ENCODE results near the gene STX18. TPM values are rescaled to one million over a fixed set of nuclear protein-coding genes. Genes with fewer than 3 reads are reported as not detected.

The STX18 gene
- total RNA-seq, 1 experiment from 2014 or later = 37.8 TPM

- DNase-seq (ENCODE audit: low read depth) = no peak
Observed at GRCh38 chr4:4419896-4420295, 122.0 kb downstream of the STX18 start.

GRCh38 chr4:4418676-4419390 lies 123.0 kb downstream of the STX18 start:
- no peak for DNase-seq (ENCODE audit: low read depth)

DNA sequence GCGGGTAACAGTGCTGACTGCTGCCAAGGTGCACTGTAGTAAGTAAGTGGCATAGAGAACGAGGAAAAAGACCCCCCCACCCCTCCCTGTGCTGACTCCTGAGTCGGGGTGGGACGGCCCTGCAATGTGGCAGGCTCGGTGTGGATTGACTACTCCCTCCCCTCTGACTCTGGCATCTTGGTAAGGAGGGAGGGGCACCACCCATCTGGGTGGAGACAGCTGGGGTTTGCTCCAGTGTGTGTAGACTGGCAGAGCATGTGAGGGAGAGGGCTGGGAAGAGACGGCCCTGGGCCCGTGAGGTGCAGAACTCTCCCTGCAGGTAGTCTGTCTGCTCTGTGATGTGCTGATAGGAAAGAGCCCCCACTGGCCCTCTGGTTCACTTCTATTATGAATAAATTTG lies 124.0 kb downstream of the STX18 start:
- no peak for DNase-seq (ENCODE audit: low read depth)

DNA sequence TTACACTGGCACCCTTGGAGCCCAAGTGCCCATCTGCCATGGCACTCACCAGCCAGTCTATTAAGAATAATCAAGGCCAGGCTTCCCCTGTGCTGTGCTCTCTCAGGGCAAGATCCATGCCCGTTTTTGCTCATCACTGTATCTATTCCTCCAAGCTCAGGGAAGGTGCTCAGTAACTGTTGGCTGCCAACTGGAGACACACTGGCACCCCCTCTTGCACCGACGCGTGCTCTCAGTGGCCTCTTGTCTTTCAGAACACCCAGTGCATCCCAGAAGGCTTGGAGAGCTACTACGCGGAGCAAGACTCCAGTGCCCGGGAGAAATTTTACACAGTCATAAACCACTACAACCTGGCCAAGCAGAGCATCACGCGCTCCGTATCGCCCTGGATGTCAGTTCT lies 124.9 kb downstream of the STX18 start:
- no peak for DNase-seq (ENCODE audit: low read depth)

GRCh38 chr4:4415806-4416805 lies 125.7 kb downstream of the STX18 start:
- DNase-seq (ENCODE audit: low read depth) = no peak

- DNase-seq (ENCODE audit: low read depth) = no peak
Observed at GRCh38 chr4:4415107-4415805, 126.6 kb downstream of the STX18 start.

DNA sequence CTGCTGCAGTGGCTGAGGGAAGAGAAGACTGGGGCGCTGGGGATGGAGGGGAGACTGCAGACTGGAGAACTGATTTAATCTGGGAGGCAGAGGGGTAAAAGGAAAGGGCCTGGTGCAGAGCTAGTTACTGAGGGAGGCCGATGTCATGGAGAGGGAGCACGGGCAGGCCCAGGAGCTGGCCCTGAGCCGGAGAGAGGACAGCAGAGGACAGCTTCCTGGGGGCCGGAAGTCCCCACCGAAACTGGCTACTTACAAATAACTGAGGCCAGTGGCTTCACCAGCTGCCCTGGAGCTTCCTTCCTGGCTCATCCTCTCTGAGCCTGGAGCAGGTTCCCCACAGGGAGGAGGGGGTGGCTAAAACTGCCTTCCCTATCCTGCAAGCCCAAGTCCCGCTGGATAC lies 128.0 kb downstream of the STX18 start:
- DNase-seq (ENCODE audit: low read depth) = no peak

- DNase-seq (ENCODE audit: low read depth) = no peak
Observed at GRCh38 chr4:4413373-4413725, 128.5 kb downstream of the STX18 start.

GRCh38 chr4:4412641-4413372 lies 129.0 kb downstream of the STX18 start:
- DNase-seq (ENCODE audit: low read depth) = no peak

DNA sequence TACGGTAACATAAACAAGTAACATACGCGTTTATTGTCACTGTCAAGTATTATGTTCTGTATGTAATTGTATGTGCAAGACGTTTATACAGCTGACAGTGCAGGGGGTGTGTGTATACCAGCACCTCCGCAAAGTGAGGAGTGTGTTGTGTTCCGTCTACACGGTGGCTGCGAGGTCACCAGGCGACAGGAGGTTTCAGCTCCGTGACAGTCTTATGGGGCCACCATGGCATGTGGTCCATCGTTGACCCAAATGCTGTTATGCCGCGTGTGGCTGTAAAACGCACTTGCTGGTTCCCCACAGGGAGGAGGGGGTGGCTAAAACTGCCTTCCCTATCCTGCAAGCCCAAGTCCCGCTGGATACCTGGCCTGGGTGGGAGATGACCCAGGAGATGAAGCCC lies 129.9 kb downstream of the STX18 start:
- DNase-seq (ENCODE audit: low read depth) = no peak

- DNase-seq (ENCODE audit: low read depth) = no peak
Observed at GRCh38 chr4:4410271-4410670, 131.6 kb downstream of the STX18 start.

DNA sequence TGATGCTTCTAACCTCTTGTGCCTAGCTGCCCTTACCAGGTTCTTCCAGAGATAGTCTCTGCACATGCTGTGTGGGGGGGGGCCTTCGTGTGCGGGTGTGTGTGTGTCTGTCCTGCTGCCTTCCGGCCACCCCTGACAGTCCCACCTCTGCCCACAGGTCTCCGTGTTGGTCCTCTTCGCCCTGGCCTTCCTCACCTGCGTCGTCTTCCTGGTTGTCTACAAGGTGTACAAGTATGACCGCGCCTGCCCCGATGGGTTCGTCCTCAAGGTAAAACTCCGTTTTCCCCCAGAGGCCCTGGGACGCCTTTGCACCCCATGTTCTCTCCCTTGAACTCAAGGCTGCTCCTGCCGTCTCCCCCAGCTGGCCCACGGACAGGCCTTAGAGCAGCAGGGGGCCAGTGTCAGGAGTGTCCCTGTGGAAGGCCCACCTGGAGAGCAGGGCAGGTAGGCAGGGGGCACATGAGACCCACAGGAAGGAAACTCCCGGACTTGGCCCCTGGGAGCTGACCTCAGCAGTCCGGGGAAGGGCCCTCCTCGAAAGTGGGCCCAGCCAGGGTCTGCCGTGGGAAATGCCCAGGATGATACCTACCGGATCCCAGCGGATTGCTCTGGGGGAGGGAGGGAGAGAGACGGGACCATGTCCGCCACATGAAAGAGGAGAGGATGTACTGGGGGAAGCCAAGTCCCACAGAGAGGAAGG lies 132.3 kb downstream of the STX18 start:
- DNase-seq (ENCODE audit: low read depth) = no peak

- DNase-seq (ENCODE audit: low read depth) = no peak
Observed at GRCh38 chr4:4408576-4409335, 133.1 kb downstream of the STX18 start.

DNA sequence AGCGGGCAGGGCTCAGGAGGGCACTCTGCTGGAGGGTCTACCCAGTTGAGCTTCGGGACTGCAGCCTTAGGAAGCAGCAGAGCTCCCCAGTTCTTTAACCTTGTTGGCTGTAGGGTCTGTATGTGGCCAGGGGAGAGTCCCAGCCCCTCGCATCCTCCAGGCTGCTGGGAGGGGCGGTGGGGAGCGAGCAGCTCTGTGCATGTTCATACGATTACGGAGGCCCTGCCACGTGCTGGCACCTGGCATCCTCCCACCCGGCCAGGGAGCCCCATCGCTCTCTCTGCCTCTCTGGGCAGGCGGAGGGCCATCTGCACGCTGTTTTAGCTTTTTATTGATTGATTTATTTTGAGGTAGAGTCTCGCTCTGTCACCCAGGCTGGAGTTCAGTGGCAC lies 133.7 kb downstream of the STX18 start:
- DNase-seq (ENCODE audit: low read depth) = no peak

- DNase-seq (ENCODE audit: low read depth) = no peak
Observed at GRCh38 chr4:4407299-4408131, 134.3 kb downstream of the STX18 start.

DNA sequence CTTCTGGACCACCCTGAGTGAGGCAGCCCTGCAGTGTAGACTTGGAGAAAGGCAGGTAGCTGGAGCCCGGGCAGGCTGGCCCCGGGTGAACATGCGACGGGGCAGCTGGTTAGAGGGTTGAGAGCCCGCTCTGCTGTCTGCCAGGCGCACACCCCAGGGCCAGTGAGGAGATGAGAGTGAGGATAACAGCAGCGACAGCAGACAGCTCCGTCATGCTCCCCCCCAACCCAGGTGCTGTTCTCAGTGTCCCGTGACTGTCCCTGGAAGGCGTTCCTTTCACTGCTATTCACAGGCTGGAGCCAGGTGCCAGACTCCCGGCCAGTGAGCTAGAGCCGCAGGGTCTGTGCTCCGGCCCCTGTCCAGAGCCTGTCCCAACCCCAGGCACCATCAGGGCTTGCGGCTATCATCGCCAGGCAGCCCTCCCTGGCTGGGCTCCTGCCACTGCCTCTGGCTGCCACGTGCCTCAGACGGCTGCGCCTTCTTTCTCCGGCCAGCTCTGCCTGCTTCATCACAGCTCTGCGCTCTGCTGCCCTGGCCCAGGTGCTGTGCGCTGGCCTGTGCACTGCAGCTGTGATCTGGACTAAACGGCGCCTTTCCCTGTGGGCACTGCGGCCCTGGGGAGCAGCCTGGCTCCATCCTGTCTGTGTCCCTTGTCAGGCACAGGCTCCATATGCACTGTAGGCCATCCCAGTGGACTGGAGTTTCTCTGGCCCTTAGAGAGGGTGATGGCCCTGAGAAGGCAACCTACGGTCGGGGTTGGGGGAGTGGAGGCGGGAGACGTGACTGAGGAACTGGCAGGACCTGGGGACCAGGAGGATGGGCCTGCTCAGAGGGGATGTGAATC lies 135.2 kb downstream of the STX18 start:
- DNase-seq (ENCODE audit: low read depth) = no peak

DNA sequence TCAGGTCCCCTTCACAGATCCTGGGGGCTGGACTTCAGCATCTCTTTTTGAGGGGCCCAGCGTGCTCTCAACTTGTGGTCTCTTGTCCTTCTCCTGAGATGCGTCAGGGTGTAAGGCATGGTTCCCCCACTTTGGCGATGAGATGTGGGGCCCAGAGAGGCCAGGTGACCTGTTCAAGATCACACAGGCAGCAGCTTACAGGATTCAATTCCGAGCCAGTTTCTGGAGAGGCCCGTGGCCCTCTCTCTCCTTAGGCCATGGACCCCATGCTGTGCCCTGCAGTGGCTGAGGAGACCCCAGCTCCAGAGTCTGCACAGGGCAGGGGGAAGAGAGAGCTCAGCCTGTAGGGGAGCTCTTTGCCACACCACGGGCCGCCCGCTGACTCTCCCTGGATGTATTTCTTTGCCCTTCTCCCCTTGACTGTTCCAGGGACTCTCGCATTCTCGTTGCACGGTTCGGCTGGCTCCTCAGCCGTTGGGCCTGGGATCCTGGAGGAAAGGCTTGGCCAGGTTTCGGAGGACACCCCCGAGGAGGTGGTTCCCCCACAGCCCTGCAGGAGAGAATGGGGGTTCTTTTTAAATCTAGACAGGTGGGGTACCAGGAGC lies 136.4 kb downstream of the STX18 start:
- no peak for DNase-seq (ENCODE audit: low read depth)

DNA sequence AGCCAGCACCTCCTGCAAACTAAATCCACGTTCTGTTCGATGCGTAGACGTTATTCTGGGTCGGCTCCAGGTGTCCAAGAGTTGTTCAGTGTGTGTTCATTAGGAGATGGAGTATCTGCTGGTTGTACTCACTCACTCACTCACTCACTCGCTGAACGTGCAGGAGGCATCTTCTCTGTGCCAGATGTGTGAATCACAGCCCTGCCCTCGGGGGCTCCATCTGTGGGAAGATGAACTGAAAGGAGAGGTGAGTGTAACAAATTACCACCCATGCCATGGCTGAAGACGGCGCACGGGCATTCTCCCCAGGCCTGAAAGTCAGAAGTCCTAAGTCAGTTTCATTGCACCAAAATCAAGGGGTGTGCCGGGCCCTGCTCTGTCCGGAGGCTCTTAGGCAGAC lies 138.9 kb downstream of the STX18 start:
- DNase-seq (ENCODE audit: low read depth) = peak; percentile 71
